Right renal cortex interstitium (tissue), 3 donors: ENCODE results near the gene PTPN7. TPM values are rescaled to one million over a fixed set of nuclear protein-coding genes. Genes with fewer than 3 reads are reported as not detected.

Source experiments
- DNase-seq, 3 donors: peaks; one replicate each; pipeline ENCODE4 v3.0.0-alpha.2; 2013; ENCODE audit warnings: low read depth in 3 of 3, low spot score in 2 of 3
- polyA plus RNA-seq, 3 donors: library from polyadenylated mRNA; unstranded; fragments of 120-200 nt; gene quantifications; one replicate each; pipeline ENCODE4 v1.2.1, GENCODE V29; 2013; ENCODE audit not compliant: insufficient read length in 3 of 3

Gene PTPN7
- polyA plus RNA-seq, 3 donors = 0.89 to 1.6 (median 0.92) TPM

GRCh38 chr1:202133496-202133895 is 26.9 kb downstream of the PTPN7 start:
- DNase-seq = no peak

GRCh38 chr1:202133001-202133400 is 27.4 kb downstream of the PTPN7 start:
- DNase-seq = no peak

- DNase-seq = no peak
Observed at GRCh38 chr1:202131956-202132821, 28.2 kb downstream of the PTPN7 start.

- DNase-seq = no peak
Observed at GRCh38 chr1:202130816-202131522, 29.4 kb downstream of the PTPN7 start.

GRCh38 chr1:202130297-202130721 is 30.1 kb downstream of the PTPN7 start:
- no peak for DNase-seq

- no peak for DNase-seq
Observed at GRCh38 chr1:202129453-202130296, 30.7 kb downstream of the PTPN7 start.

GRCh38 chr1:202127836-202128622 is 32.4 kb downstream of the PTPN7 start:
- no peak for DNase-seq

GRCh38 chr1:202127061-202127460 is 33.3 kb downstream of the PTPN7 start:
- no peak for DNase-seq

GRCh38 chr1:202126426-202126825 is 34.0 kb downstream of the PTPN7 start:
- DNase-seq = no peak

GRCh38 chr1:202125611-202126010 is 34.8 kb downstream of the PTPN7 start:
- no peak for DNase-seq

- no peak for DNase-seq
Observed at GRCh38 chr1:202124142-202124541, 36.3 kb downstream of the PTPN7 start.

- DNase-seq = no peak
Observed at GRCh38 chr1:202123336-202123813, 37.0 kb downstream of the PTPN7 start.

GRCh38 chr1:202122639-202123335 is 37.6 kb downstream of the PTPN7 start, which contains the start of gene GPR37L1:
TSS of gene GPR37L1 (plus strand) at chr1:202122917. CDS start at chr1:202122964, 47 bp downstream.
- no peak for DNase-seq

- DNase-seq = no peak
Observed at GRCh38 chr1:202121006-202121405, 39.4 kb downstream of the PTPN7 start.

- no peak for DNase-seq
Observed at GRCh38 chr1:202117898-202118371, 42.5 kb downstream of the PTPN7 start.

GRCh38 chr1:202116287-202116686 is 44.1 kb downstream of the PTPN7 start:
- DNase-seq = no peak

GRCh38 chr1:202113690-202114300 is 46.6 kb downstream of the PTPN7 start:
- DNase-seq = no peak

GRCh38 chr1:202112859-202113689 is 47.3 kb downstream of the PTPN7 start:
- no peak for DNase-seq
